Activated naive CD8-positive, alpha-beta T cell (primary cell): ENCODE data around the gene NKAIN4.

Experiments
- H3K27ac Mint-ChIP-seq: one replicate; pipeline ENCODE4 v1.8.0; 2021; ENCODE audit warnings: mixed read lengths
- H3K27me3 Mint-ChIP-seq: one replicate; pipeline ENCODE4 v1.8.0; 2021; ENCODE audit warnings: mixed read lengths
- H3K36me3 Mint-ChIP-seq: one replicate; pipeline ENCODE4 v1.8.0; 2021; ENCODE audit warnings: mixed read lengths
- H3K4me1 Mint-ChIP-seq: one replicate; pipeline ENCODE4 v1.8.0; 2021; ENCODE audit warnings: low read depth, mixed read lengths
- H3K4me3 Mint-ChIP-seq: one replicate; pipeline ENCODE4 v1.8.0; 2021; ENCODE audit warnings: mild to moderate bottlenecking, mixed read lengths
- H3K9me3 Mint-ChIP-seq: one replicate; pipeline ENCODE4 v1.8.0; 2021; ENCODE audit warnings: low read depth, mixed read lengths

Gene NKAIN4

GRCh38 chr20:63202811-63203526, 51.3 kb downstream of the NKAIN4 start:
- H3K27ac Mint-ChIP-seq = no peak overlapping the region
- no peaks in the 10 kb centered on the region for H3K27me3 Mint-ChIP-seq
- H3K36me3 Mint-ChIP-seq = no peaks in the 10 kb centered on the region

GRCh38 chr20:63202021-63202420, 52.2 kb downstream of the NKAIN4 start:
- H3K27ac Mint-ChIP-seq = no peak overlapping the region
- no peaks in the 10 kb centered on the region for H3K36me3 Mint-ChIP-seq
- H3K9me3 Mint-ChIP-seq = no peaks in the 10 kb centered on the region
- no peak overlapping the region for H3K4me3 Mint-ChIP-seq
- no peaks in the 10 kb centered on the region for H3K27me3 Mint-ChIP-seq
- H3K4me1 Mint-ChIP-seq = peaks cover 39% of the 10 kb centered on the region

More at GRCh38 chr20:63202811-63203526, 51.3 kb downstream of the NKAIN4 start:
- Mint-ChIP-seq H3K4me1 (peaks cover 36% of the 10 kb centered on the region), H3K9me3 (no peaks in the 10 kb centered on the region), H3K4me3 (no peak overlapping the region)

GRCh38 chr20:63198606-63199005, 55.7 kb downstream of the NKAIN4 start:
- H3K36me3 Mint-ChIP-seq = no peaks in the 10 kb centered on the region
- H3K27me3 Mint-ChIP-seq = no peaks in the 10 kb centered on the region
- H3K27ac Mint-ChIP-seq = no peak overlapping the region
- no peak overlapping the region for H3K4me3 Mint-ChIP-seq
- H3K9me3 Mint-ChIP-seq = no peaks in the 10 kb centered on the region
- peaks cover 42% of the 10 kb centered on the region for H3K4me1 Mint-ChIP-seq

GRCh38 chr20:63196768-63197470, 57.3 kb downstream of the NKAIN4 start:
- Mint-ChIP-seq H3K27ac (peak overlapping the region; percentile 34), H3K36me3 (no peaks in the 10 kb centered on the region), H3K4me1 (peaks cover 42% of the 10 kb centered on the region), H3K27me3 (no peaks in the 10 kb centered on the region), H3K4me3 (no peak overlapping the region), H3K9me3 (no peaks in the 10 kb centered on the region)

- Mint-ChIP-seq H3K4me3 (no peak overlapping the region), H3K27ac (no peak overlapping the region), H3K4me1 (peaks cover 29% of the 10 kb centered on the region), H3K27me3 (no peaks in the 10 kb centered on the region), H3K9me3 (no peaks in the 10 kb centered on the region), H3K36me3 (no peaks in the 10 kb centered on the region)
Measured at GRCh38 chr20:63194797-63195173, 59.5 kb downstream of the NKAIN4 start.

GRCh38 chr20:63194007-63194796, 60.1 kb downstream of the NKAIN4 start:
- Mint-ChIP-seq H3K27me3 (no peaks in the 10 kb centered on the region), H3K9me3 (no peaks in the 10 kb centered on the region), H3K4me3 (no peak overlapping the region), H3K27ac (no peak overlapping the region), H3K36me3 (no peaks in the 10 kb centered on the region), H3K4me1 (peaks cover 25% of the 10 kb centered on the region)

- Mint-ChIP-seq H3K36me3 (no peaks in the 10 kb centered on the region), H3K9me3 (no peaks in the 10 kb centered on the region), H3K4me1 (peaks cover 15% of the 10 kb centered on the region), H3K27me3 (no peaks in the 10 kb centered on the region), H3K27ac (no peak overlapping the region), H3K4me3 (no peak overlapping the region)
Measured at GRCh38 chr20:63192721-63193120, 61.5 kb downstream of the NKAIN4 start.

GRCh38 chr20:63191400-63191799, 62.9 kb downstream of the NKAIN4 start:
- Mint-ChIP-seq H3K27ac (no peak overlapping the region), H3K27me3 (no peaks in the 10 kb centered on the region), H3K9me3 (no peaks in the 10 kb centered on the region), H3K36me3 (no peaks in the 10 kb centered on the region), H3K4me3 (no peak overlapping the region), H3K4me1 (peaks cover 3% of the 10 kb centered on the region)

- H3K4me3 Mint-ChIP-seq = no peak overlapping the region
Measured at GRCh38 chr20:63190828-63191227, 63.4 kb downstream of the NKAIN4 start.

More at GRCh38 chr20:63190828-63191227, 63.4 kb downstream of the NKAIN4 start:
- Mint-ChIP-seq H3K9me3 (no peaks in the 10 kb centered on the region), H3K4me1 (no peaks in the 10 kb centered on the region), H3K27me3 (no peaks in the 10 kb centered on the region), H3K36me3 (no peaks in the 10 kb centered on the region), H3K27ac (no peak overlapping the region)
